NCI-H1694 treated with DMSO at 0.1 percent for 48 hours (cell line): ENCODE measurements around the gene UGT1A5.
"Not testable (repeated sequence)": the region's sequence is repeated elsewhere in the genome, so short reads cannot be mapped to it uniquely, and the experiment has no call there.

Experiments
- DNase-seq: peaks from one replicate; lab custom pipeline; 2025; lab: John Stamatoyannopoulos, UW

The UGT1A5 gene

DNA sequence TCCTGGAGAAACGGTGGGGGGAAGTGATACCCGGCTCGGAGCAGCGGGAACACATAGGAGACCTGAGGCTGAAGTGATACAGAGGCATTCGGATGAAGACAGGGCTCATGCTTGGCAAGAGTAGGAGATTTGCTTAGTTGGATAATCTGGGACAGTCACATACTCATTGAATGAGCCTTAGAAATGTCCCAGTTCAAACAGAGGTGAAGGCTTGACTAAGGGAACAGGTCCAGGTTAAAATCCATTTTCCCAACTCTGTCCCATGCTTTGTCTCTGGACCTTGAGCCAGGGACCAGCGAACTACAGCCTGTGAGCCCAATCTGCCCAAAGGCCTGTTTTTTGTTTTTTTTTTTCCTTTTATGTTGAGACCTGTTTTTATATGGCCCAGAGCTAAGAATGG lies 18.7 kb upstream of the UGT1A5 start:
- DNase-seq: no peak

- DNase-seq: no peak
Observed at GRCh38 chr2:233698740-233699139, 14.0 kb upstream of the UGT1A5 start.

GRCh38 chr2:233699424-233700027 lies 13.2 kb upstream of the UGT1A5 start:
- no peak for DNase-seq

- no peak for DNase-seq
Observed at GRCh38 chr2:233700028-233700635, 12.6 kb upstream of the UGT1A5 start.

GRCh38 chr2:233700842-233701241 lies 11.9 kb upstream of the UGT1A5 start:
- not testable (repeated sequence) for DNase-seq

DNA sequence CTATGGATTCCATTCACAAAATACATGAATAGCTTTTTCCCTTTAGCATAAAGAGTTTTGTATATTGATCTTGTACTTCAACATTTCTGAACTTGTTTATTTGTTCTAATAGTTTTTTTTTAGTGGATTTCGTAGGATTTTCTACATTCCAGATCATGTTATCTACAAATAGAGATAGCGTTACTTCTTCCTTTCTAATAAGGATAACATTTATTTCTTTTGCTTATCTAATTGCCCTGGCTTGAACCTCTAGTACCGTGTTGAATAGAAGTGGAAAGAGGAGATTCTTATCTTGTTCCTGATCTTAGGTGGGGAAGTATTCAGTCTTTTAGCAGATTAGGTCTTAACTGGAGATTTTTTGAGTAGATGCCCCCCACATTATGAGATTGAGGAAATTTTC lies 10.5 kb upstream of the UGT1A5 start:
- no peak for DNase-seq

GRCh38 chr2:233705911-233706506 lies 6.7 kb upstream of the UGT1A5 start:
- no peak for DNase-seq

DNA sequence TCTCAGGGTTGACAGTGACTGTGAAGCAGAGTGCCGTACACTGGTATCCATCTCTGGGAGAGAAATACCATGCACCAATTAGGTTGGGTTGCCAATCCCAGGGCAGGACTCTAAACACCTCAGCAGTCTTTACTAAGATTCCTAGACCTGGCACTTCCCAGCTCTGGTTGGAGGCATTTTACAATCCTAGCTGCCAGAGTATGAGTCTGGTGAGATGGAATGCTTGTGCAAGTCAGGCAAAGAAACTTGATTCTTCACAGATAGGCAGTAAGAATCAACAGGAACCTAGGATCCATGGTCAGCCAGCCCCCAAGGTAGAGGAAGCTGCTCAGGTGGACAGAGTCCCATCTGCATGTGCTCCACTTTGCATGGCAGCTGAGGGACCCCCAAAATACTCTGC lies 6.0 kb upstream of the UGT1A5 start:
- DNase-seq: no peak

GRCh38 chr2:233707940-233708644 lies 4.6 kb upstream of the UGT1A5 start:
- DNase-seq: no peak

- DNase-seq: no peak
Observed at GRCh38 chr2:233708942-233709341, 3.8 kb upstream of the UGT1A5 start.

GRCh38 chr2:233711312-233712008 lies 1.2 kb upstream of the UGT1A5 start:
- peak; percentile 54 for DNase-seq

DNA sequence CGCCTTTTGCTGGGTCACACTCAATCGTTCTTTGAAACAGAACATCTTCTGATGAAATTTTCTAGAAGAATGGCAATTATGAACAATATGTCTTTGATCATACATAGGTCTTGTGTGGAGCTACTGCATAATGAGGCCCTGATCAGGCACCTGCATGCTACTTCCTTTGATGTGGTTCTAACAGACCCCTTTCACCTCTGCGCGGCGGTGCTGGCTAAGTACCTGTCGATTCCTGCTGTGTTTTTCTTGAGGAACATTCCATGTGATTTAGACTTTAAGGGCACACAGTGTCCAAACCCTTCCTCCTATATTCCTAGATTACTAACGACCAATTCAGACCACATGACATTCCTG lies 532 bp downstream of the UGT1A5 start:
- DNase-seq: no peak

DNA sequence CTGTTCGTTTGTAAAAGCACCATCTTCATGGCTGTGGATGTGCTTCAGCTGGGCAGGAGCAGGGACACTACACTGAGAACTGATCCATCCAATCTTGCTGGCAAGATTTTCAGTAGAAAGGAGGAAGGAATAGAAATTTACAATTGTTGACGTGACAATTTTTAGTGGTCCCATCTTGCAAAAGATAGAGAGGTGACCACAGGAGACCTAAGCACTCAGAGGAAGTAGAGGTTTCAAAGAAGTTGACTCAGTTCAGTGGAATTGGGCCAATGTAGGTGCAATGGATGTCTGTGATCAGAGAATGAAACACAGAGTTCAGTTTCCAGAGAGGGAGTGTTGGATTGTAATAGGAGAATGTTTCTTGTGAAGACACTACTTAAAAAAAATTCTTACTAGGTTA lies 1.4 kb downstream of the UGT1A5 start:
- no peak for DNase-seq

DNA sequence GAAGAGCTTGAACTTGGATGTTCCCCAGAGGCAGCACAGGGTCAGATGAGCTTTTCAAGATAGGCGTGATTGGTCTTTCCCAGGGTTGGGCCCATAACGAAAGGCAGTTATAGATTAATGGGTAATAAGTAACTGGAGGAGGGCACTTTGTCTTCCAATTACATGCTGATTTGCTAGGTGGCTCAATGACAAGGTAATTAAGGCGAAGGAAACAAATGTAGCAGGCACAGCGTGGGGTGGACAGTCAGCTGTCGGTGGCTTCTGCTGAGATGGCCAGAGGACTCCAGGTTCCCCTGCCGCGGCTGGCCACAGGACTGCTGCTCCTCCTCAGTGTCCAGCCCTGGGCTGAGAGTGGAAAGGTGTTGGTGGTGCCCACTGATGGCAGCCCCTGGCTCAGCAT lies 5.8 kb downstream of the UGT1A5 start, which contains the start of gene UGT1A4:
Gene UGT1A4 (plus strand): TSS at position 185 of the 400 bp plus-strand sequence. CDS start 85 bp downstream, at position 270.
- no peak for DNase-seq

DNA sequence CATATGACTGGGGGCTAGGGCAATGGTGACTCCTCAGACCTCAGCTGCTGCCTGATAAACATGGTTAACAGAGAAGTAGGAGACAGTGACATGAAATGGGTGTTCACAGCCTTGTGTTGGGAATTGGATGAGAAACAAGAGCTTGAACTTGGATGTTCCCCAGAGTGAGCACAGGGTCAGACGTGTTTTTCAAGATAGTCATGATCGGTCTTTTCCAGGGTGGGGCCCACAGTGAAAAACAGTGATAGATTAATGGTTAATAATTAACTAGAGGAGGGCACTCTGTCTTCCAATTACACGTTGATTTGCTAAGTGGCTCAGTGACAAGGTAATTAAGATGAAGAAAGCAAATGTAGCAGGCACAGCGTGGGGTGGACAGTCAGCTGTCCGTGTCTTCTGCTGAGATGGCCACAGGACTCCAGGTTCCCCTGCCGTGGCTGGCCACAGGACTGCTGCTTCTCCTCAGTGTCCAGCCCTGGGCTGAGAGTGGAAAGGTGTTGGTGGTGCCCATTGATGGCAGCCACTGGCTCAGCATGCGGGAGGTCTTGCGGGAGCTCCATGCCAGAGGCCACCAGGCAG lies 16.1 kb downstream of the UGT1A5 start, which contains the start of gene UGT1A3:
Gene UGT1A3 (plus strand): TSS at position 320 of the 579 bp plus-strand sequence. CDS start 85 bp downstream, at position 405.
- no peak for DNase-seq

GRCh38 chr2:233736868-233737653 lies 24.4 kb downstream of the UGT1A5 start:
- DNase-seq: not testable (repeated sequence)

- DNase-seq: no peak
Observed at GRCh38 chr2:233740870-233741269, 28.2 kb downstream of the UGT1A5 start.

DNA sequence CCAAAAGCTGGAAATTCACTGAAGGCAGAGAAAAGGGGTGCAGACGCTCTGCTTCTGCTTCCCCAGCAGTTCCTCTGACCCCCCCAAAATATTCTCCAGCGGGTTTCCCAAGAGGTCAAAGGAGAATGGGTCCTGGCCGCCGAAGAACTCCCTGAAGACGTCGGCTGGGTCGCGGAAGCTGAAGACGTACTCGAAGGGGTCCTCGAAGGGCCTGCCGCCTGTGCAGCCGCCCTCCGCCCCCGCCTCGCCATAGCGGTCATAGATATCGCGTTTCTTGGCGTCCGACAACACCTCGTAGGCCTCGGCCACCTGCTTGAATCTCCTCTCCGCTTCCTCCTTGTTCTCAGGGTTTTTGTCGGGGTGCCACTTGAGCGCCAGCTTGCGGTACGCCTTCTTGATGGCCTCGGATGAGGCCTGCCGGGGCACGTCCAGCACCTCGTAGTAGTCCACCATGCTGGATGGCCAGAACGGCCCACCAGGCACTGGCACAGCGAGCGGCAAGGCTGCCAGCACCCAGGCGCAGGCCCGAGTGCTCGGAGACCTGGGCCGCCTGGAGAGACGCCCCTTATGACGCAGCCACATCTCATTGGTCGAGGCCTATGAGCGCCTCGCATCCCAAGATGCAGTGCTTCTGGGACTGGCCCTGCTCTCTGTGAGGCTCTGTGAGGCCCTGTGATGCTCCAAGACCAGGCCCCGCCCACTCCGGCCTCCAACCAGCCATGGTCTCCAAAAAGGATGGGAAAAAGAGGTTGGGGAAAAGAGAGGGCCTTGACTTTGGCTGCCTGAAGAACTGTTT lies 31.0 kb downstream of the UGT1A5 start:
- DNase-seq: no peak

DNA sequence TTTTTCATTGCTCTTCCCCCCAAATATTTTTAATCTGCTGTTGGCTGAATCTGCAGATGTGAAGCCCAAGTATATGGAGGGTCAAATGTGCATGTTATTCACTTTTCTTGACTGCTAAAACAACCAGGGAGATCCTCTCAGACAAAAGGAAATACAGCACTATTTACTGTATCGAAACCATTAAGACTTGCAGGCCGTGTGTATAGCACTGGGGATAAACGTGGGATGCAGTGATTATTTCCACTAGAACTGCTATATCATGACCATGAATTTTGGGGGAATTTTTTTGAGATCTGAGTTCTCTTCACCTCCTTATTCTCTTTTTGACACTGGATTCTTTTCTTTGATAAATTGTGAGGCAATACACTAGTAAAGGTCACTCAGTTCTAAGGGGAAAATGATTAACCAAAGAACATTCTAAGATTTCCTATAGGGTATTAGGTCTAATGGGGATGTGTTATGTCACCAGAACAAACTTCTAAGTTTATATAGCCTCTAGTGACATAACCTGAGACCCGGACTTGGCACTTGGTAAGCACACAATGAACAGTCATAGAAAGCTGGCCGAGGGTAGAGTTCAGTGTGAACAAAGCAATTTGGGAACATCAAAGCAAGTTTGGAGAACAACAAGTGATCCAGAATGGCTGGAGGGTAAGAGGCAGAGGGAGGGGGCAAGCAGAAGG lies 32.5 kb downstream of the UGT1A5 start:
- DNase-seq: no peak

- DNase-seq: not testable (repeated sequence)
Observed at GRCh38 chr2:233745838-233746237, 33.1 kb downstream of the UGT1A5 start.
